GM18858 (cell line): ENCODE measurements around the gene TCF12.
"Not testable (repeated sequence)": the region's sequence is repeated elsewhere in the genome, so short reads cannot be mapped to it uniquely, and the experiment has no call there.

Source experiments
- ATAC-seq: cut with Tn5 transposase; IDR thresholded peaks from one replicate; pipeline ENCODE4 v1.9.1; 2021; ENCODE audit not compliant: unreplicated experiment

TCF12 gene

DNA sequence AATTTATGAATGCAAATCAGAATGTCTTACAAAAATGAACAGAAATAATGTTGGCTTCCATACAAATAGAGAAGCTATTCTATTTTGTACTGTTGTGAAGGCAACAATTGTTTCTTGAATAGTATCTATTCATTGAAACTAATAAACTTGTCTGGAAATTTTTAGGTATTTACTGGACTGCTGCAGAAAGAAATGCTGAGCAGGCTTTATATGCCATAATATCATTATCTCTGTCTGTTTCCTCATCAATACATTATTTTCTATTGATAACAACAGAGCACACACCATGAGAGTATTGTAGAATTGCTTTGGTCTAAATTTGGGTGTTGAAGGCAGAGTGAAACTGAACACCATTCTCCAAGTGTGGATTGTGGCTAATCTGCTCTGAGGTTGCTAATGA is 241.3 kb downstream of the TCF12 start:
- no peak for ATAC-seq

DNA sequence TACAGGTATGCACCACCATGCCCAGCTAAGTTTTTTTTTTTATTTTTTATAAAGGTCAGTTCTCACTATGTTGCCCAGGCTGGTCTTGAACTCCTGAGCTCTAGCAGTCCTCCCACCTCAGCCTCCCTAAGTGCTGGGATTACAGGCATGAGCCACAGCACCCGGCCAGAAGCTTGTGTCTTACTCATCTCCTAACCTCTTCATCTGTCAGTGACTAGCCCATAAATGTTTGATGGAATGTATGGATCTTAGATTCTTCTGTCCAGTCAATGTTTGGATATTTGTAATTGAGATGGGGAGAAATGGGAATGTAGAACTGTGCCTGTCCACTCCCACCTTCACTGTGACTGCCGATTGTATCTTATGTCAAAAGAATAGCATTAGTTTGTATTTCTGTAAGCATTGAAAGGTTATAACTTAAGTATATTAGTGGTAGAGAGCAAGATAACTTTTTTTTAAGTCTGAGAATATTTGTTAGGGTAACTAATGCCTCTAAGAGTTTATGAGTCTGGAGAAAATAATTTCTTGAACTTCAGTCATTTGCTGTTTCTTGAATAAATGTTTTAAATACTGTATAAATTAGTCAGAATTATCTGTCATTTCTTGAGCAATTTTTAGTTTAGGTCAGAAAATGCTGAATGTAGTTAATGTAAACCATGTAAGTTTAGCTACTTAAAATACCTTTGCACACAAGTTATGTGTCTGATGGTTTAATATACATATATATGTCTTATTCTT is 242.5 kb downstream of the TCF12 start:
- no peak for ATAC-seq

DNA sequence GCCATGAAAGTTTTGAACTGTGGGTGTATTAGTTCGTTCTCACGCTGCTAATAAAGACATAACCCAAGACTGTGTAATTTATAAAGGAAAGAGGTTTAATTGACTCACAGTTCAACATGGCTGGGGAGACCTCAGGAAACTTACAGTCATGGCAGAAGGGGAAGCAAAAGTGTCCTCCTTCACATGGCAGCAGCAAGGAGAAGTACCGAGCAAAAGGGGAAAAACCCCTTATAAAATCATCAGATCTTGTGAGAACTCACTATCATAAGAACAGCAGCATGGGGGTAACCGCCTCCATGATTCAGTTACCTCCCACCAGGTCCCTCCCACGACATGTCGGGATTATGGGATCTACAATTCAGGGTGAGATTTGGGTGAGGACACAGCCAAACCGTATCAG is 245.8 kb downstream of the TCF12 start:
- not testable (repeated sequence) for ATAC-seq

DNA sequence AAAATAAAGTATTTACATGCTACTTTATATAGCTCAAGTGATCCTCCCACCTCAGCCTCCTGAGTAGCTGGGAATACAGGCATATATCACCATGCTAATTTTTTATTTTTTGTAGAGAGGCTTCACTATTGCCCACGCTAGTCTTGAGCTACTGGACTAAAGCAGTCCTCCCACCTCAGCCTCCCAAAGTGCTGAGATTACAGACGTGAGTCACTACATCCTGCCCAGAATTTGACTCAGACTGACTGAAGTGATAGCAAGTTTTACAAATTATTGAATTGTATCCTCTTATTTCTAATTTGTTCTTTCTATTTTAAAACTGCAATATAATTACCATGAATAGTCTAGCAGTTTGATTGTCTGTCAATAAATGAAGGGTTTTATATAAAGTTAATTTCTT is 247.5 kb downstream of the TCF12 start:
- ATAC-seq, result no peak

DNA sequence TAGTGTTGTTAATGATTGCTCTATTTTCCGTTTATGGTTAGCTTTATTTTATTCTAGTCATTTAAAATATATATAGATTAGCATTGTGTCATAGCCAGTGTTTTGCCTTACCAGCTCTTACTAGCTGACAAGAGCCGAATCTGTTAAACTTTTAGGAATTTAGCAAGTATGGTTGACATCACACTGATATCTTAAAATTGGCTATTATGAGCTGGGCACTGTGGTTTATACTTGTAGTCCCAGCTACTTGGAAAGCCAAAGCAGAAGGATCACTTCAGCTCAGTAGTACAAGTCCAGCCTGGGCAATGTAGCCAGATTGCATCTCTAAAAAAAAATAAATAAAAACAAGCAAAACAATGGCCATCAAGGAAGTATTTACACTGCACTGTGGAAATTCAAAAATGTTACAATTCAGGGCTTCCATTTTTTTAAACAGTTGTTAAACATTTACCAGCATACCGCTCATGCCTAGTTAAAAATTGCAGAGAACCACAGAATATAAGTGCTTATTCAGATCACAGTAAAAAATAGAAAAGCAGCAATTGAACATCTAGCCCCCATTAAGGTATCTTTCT is 249.5 kb downstream of the TCF12 start:
- no peak for ATAC-seq

DNA sequence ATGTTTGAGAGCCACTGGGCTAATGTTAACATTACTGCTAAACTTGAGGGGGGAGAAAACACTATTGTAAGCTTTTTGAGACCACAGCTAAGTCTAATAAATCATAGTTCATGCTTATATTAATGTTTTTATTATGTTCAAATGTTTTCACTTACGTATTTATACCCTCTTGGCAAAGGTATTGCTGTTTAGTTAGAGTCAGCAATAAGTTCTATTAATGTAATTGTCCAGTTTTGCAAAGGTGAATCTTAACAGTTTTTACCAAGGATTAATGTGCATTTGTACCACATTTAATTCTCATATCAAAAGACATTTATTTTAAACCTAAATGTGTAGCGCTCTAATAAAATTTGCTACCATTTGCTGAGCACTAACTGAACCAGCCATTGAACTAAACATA is 251.2 kb downstream of the TCF12 start:
- no peak for ATAC-seq

DNA sequence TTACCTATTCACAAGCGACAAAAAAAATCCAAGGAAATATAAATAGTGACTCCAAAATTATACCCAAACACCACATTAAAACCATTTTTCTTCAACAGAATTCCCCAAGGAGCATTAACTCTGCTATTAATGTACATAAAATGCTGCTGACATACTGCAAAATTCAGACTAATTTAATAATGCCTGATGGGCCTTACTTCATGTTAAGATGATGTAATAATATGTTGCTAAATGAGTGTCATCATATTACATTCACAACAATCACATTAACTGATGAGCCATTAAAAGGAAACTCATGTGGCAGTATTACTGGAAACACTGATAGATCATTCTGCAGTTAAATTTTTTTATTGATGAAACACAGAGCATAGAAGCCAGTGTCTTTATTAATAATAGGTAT is 253.0 kb downstream of the TCF12 start:
- ATAC-seq, result no peak

DNA sequence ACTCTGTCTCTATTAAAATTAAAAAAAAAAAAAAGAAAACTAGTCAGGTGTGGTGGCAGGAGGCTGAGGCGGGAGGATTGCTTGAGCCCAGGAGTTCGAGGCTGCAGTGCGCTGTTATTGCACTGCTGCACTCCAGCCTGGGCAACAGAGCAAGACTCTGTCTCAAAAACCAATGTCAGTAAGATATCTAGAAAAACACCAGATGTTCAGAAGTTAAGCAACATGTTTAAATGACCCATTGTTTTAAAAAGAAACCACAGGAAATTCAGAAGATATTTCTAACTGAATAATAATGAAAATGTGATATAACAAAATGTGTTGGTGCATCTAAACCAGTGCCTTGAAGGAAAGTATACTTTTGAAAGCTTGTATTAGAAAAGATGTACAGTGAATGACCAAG is 254.5 kb downstream of the TCF12 start:
- no peak for ATAC-seq

DNA sequence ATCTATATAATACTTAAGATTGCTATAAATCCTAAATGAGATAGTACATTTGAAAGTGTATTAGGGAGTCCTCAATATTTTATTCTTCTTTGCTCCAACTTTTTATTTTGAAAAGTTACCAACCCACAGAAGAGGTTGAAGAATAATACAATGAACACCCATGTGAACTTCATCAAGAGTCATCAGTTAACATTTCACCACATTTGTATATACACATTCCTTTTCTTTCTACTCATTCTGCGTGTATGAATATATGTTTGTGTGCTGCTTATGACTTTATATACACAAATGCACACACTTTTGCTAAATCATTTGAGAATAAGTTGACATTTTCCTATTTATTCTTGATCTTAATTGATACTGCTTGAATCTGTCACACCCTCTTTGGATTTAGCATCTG is 264.6 kb downstream of the TCF12 start:
- ATAC-seq, result no peak

DNA sequence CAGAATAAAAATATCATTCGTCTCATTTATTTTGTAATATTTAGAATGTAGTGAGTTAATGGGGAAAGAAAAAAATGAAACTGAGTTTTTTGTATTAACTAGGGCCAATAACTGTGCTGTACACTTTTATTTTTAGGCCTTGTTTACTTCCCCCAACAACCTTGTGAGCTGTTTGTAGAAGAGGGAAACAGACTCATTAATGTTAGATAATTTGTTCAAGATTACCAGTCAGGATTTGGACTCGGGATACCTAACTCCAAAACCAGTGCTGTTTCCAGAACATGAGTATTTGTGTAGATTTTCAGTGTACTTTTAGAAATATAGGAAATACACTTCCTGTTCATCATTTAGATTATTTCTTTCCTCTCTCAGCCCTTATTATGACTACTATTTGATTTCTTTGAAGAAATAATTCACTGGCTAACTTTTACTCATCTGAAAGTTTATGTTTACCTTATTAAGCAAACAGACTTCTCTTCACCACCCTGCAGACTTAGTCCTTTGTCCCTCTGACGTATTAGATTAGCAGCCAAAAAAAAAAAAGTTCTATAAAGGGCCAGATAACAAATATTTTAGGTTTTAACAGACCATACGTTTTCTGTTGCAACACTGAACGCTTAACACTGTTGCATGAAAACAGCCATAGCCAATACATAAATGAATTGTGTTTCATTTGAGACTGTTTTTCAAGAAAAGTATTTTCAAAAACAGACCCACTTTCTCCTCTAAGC is 265.3 kb downstream of the TCF12 start:
- no peak for ATAC-seq

DNA sequence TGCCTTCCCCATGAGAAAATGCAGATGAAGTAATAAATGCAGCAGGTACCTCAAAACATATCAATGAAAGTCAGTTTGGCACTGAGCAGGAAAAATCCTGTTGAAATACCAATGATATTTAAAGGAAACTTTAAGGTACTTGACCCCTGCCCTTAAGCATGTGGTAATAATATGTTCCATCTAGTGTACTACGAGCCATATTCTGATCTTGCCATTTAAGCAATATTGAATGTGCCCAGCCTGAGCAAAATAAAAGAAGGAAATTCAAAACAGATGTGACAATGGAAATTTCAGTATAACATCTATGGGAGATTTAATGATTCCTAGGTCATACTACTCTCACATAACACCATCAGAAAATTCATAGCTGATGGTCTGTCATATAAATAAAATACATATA is 266.1 kb downstream of the TCF12 start:
- no peak for ATAC-seq

DNA sequence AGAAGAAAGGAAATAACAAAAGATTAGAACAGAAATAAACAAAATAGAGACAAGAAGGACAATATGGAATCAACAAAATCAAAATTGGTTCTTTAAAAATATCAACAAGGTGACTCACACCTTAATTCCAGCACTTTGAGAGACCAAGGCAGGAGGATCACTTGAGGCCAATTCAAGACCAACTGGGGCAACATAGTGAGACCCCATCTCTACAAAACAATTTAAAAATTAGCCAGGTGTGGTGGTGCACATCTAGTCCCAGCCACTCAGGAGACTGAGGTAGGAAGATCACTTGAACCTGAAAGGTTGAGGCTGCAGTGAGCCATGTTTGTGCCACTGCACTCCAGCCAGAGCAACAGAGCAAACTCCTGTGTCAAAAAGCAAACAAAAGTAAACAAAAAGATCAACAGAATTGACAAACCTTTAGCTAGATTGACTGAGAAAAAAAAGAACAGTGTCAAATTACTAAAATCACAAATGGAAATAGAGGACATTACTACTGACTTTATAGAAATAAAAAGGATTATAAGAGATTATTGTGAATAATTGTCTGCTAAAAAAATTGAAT is 267.1 kb downstream of the TCF12 start:
- ATAC-seq, result no peak

DNA sequence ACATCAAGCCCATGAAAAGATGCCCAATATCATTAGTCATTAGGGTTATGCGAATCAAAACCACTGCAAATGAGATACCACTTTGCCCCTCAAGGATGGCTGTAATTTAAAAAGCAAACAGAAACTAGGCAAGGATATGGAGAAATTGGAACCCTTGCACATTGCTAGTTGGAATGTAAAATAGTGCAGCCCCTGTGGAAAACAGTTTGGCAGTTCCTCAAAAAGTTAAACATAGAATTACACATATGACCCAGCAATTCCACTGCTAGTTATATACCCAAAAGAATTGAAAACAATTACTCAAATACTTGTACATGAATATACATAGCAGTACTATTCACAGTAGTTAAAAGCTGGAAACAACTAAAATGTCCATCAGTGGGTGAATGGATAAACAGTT is 271.0 kb downstream of the TCF12 start:
- ATAC-seq, result no peak

DNA sequence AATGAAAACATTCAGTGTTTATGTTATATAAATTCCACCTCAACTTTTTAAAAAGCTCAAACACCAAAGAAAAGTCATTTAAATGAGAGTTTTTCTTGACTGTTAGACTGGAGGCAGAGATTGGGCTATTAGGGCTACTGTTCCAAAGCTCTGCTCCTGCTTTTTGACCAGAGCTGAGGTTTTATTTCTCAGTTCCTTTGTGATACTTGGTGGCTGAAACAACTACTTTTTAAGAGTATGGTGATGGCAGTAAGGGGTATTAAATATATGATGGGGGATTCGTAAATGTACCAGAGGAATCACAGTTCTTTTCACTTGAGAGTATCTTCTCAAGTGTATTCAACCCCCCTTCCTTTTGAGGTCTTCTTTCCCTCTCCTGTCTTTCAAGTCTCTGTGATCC is 271.8 kb downstream of the TCF12 start:
- ATAC-seq, result no peak

DNA sequence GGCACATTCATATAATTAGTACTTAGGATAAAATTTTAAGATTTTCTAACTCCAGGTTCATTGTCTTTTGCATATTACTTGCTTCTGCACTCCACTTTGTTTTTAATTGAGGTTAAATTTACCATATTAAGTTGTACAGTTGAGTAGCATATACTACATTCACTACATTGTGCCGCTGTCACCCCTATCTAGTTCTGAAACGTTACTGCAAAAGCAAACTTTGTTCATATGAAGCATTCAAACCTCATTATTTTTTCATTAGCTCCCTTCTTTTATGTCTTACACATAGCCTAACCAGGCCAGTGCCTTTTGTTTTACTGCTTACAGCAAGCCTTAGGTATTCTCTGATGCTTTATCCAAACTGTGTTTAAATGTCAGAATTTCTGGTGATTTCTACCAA is 274.7 kb downstream of the TCF12 start:
- ATAC-seq, result no peak

DNA sequence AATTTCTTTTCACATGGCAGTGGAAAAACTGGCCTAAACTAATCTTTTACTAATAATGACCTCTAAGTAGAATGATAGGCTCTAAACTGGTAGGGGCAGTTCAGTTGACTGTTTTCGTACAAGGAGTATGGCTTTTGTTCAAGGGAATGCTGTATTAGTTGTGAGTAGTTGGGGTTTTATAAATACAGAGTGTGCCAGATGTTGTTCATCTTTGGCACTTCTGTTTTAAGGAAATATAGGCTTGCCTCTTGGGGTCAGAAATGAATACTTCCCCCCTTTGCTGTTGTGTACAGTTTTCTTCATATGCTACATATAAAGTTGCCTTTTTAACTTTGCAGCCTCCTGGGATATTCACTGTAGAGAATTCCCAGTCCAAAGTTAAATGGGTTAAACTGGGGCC is 276.9 kb downstream of the TCF12 start:
- no peak for ATAC-seq

DNA sequence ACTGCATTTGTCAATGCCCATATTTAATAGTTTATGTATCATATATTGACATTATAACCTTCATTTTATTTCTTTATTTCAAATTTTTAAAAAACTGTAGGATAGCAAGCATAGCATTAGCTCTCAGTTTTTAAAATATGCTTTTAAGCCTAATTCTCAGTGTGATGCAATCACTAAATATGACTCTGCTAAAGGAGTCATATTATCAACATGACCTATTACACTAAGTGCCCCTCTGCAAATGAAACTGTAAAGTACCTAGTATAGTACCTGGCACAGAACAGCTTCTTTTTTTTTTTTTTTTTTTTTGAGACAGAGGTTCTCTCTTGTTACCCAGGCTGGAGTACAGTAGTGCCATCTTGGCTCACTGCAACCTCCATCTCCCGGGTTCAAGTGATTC is 278.4 kb downstream of the TCF12 start:
- no peak for ATAC-seq

DNA sequence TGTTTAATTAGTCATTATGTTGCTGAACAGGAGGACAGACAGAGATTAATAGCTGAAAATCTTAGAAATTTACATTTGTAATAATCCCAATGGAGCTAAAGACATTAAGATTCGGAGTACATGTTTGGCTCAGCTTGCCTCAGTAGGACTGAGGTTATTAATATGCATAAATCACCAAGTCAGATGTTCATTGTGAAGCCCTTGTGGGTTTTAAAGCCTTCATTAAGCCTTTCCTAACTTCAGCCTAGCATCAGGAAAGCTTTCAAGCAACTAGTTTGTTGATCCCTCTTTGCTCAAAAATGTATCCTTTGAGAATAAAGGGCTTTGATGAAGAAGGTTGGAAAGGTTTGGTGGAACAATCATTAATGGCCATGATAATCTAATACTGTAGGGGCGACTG is 279.7 kb downstream of the TCF12 start:
- no peak for ATAC-seq

DNA sequence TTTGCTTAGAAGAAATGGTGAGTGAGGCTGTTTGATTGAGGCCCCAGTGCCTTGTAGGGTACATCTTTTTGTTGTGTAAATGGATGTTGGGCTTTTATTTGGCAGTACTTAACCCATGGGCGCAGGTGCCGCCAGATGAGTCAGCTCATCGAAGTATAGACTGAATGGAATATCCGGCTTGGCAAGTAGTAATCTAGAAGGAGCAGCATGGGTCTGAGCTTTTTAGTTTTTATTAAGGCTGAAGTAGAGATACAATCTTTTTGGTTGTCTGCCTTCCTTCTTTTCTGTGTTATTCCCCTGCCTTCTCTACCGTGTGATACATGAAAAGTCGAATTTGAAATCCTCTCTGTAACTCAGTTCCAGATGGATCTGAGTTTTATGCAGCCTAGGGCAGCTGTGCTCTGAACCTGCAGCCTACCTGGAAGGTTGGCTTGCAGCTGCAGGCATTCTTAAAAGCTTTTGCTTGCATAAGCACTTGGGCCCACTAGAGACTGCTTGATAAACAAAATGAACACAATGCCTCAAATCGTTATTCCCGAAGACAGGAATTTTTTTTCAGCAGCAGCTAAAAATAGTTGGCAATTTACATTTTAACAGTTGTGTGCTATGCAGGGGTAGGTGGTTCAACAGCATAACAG is 280.3 kb downstream of the TCF12 start:
- no peak for ATAC-seq

DNA sequence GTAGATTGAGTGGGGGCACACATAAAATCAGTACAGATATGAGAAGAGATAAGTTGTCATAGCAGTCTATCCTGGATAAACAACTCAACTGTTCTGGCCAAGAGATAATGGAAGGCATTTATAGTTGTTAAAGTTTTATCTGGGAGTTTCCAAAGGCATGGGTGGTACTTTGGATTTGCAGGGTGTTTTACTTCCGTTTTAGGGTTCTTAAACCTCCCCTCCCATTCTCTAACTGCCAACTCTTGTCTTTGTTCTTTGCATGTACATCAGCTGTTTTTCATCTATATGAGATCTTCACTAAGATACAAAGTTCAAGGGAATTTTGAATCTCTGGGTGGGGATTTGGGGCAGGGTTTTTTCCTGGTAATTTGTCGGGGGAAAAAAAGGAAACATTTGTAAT is 283.1 kb downstream of the TCF12 start:
- ATAC-seq, result no peak

DNA sequence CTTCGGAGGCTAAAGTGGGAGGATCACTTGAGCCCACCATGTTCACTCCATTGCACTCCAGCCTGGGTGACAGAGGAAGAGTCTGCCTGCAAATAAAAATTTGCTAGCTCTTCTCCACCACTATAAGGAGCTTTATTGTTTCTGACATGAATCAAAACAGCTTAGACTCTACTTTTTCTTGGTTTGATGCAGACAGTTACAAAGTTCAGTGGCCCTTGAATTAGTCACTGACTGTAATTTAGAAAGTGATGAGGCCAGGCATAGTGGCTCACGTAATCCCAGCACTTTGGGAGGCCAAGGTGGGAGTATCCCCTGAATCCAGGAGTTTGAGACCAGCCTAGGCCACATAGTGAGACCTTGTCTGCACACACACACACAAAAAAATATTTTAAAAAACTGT is 285.5 kb downstream of the TCF12 start:
- no peak for ATAC-seq
